ENCODE results near the gene GRHPR. TPM values are rescaled to one million over a fixed set of nuclear protein-coding genes. Genes with fewer than 3 reads are reported as not detected.

GRHPR gene
- polyA plus RNA-seq, 1 of the 3 experiments (the other 2 are of a cell fraction) = 206 TPM

DNA sequence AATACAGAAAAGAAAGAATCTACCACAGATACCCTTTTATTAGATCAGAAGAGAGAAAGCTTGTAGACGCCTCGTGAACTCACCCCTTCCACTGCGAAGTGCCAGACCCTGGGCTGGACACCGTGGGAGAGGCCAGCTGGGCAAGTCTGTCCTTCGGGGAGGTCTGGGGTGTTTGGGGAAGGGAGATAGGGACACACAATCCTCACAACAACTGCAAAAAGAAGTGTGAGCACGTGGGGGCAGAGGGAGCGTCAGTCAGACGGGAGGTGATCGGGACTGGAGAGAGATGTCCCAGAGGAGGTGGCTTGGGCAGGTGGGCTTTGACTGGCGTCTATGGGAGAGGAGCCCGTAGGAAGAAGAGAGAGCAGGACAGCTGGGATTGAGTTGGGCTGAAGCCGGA, 27.3 kb upstream of the GRHPR start:
- ChIA-PET POLR2A (no interaction called here), CTCF (interaction anchor here (3.2 kb wide), 1 partner anchor 20 kb away, joined by 9 read pairs; no protein-coding TSS in a partner anchor)
- Histone ChIP-seq H4K20me1 (ENCODE audit: insufficient read depth) (no peaks in the 10 kb centered on the region), H3K36me3 (replicated peaks in 1 of 2; ENCODE audit: control insufficient read depth in 1 of 2, insufficient read depth in 2 of 2, low read length in 1 of 2) (no peaks in the 10 kb centered on the region), H3K4me3 (ENCODE audit: low read depth in 2 of 2, low read length in 1 of 2) (no peak overlapping the region), H3K4me2 (no peak overlapping the region), H3K9me3 (no peaks in the 10 kb centered on the region), H3K9me2 (no peaks in the 10 kb centered on the region), H3F3A (replicated peaks; ENCODE audit: insufficient read depth) (no peaks in the 10 kb centered on the region), H3K27me3 (ENCODE audit: insufficient read depth) (no peaks in the 10 kb centered on the region), H3K27ac (ENCODE audit: low read depth in 2 of 2, low read length in 1 of 2) (no peak overlapping the region), H2AFZ (ENCODE audit: low read depth) (no peak overlapping the region), H3K79me2 (ENCODE audit: insufficient read depth) (no peaks in the 10 kb centered on the region), H3K4me1 (ENCODE audit: control insufficient read depth in 1 of 2, insufficient read depth in 2 of 2, low read depth in 1 of 2, low read length in 1 of 2) (no peaks in the 10 kb centered on the region), H3K9ac (no peak overlapping the region)
- 65% methylated on average over 12 of the region's 12 CpGs for WGBS (ENCODE audit: low lambda C conversion rate)
- no peak for DNase-seq
- TF ChIP-seq RFX5 (IDR thresholded peaks at IDR 0.05; ENCODE audit: low read length) (no peak), FOXM1 (IDR thresholded peaks at IDR 0.05; ENCODE audit: low read depth) (no peak), GABPA (IDR thresholded peaks at IDR 0.05; ENCODE audit: low read depth) (no peak), EP300 (IDR thresholded peaks at IDR 0.05; ENCODE audit: borderline replicate concordance in 1 of 2, low read depth in 1 of 2, low read length in 1 of 2) (no peak), NFIC (IDR thresholded peaks at IDR 0.05; ENCODE audit: borderline replicate concordance) (no peak), RCOR1 (IDR thresholded peaks at IDR 0.05; ENCODE audit: low read length) (no peak), EZH2phosphoT487 (IDR thresholded peaks at IDR 0.05; ENCODE audit: borderline replicate concordance, low read depth) (no peak), SMC3 (IDR thresholded peaks at IDR 0.05; ENCODE audit: low read depth, low read length) (no peak), SIN3A (IDR thresholded peaks at IDR 0.05; ENCODE audit: borderline replicate concordance, low read depth, low read length) (no peak), RXRA (IDR thresholded peaks at IDR 0.05; ENCODE audit: borderline replicate concordance, low read depth) (no peak), JUND (IDR thresholded peaks at IDR 0.05) (no peak), POLR2AphosphoS5 (IDR thresholded peaks at IDR 0.05; ENCODE audit: low read depth, low read length) (no peak), CTCF (IDR thresholded peaks at IDR 0.05) (no peak), IRF3 (IDR thresholded peaks at IDR 0.05; ENCODE audit: low read depth, low read length) (no peak), MXI1 (IDR thresholded peaks at IDR 0.05; ENCODE audit: low read depth, low read length) (no peak), GATA2 (CRISPR knock-in tag; IDR thresholded peaks at IDR 0.05) (no peak)
- TF ChIP-seq, protein P1, sequence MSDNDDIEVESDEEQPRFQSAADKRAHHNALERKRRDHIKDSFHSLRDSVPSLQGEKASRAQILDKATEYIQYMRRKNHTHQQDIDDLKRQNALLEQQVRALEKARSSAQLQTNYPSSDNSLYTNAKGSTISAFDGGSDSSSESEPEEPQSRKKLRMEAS (IDR thresholded peaks at IDR 0.05; ENCODE audit: low read depth) = no peak
- TF ChIP-seq, protein P2, sequence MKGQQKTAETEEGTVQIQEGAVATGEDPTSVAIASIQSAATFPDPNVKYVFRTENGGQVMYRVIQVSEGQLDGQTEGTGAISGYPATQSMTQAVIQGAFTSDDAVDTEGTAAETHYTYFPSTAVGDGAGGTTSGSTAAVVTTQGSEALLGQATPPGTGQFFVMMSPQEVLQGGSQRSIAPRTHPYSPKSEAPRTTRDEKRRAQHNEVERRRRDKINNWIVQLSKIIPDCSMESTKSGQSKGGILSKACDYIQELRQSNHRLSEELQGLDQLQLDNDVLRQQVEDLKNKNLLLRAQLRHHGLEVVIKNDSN (IDR thresholded peaks at IDR 0.05; ENCODE audit: borderline replicate concordance, low read depth) = no peak
- TF ChIP-seq, protein P3, sequence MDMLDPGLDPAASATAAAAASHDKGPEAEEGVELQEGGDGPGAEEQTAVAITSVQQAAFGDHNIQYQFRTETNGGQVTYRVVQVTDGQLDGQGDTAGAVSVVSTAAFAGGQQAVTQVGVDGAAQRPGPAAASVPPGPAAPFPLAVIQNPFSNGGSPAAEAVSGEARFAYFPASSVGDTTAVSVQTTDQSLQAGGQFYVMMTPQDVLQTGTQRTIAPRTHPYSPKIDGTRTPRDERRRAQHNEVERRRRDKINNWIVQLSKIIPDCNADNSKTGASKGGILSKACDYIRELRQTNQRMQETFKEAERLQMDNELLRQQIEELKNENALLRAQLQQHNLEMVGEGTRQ (IDR thresholded peaks at IDR 0.05; ENCODE audit: borderline replicate concordance, low read depth, low read length) = no peak
- TF ChIP-seq, protein P4, sequence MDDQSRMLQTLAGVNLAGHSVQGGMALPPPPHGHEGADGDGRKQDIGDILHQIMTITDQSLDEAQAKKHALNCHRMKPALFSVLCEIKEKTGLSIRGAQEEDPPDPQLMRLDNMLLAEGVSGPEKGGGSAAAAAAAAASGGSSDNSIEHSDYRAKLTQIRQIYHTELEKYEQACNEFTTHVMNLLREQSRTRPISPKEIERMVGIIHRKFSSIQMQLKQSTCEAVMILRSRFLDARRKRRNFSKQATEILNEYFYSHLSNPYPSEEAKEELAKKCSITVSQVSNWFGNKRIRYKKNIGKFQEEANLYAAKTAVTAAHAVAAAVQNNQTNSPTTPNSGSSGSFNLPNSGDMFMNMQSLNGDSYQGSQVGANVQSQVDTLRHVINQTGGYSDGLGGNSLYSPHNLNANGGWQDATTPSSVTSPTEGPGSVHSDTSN (IDR thresholded peaks at IDR 0.05) = no peak

All from SK-N-SH (cell line).